Upper lobe of left lung (tissue), 4 donors: Measurements from ENCODE around the gene L3MBTL3.

Source experiments
- CTCF ChIP-seq, 6 experiments: fragments of 450-650 bp in 4 of 6; fragments of 200-600 bp in 2 of 6; sonication (generic) in 2 of 6; IDR thresholded peaks; one replicate each; pipeline ENCODE4 v1.5.1; 2016 to 2019; ENCODE audit warnings: antibody characterized with exemption in 6 of 6
- POLR2AphosphoS5 ChIP-seq, 2 donors: sonication (generic); formaldehyde crosslinking; IDR thresholded peaks; one replicate each; pipeline ENCODE4 v1.5.1; 2017; ENCODE audit warnings: antibody characterized with exemption in 2 of 2

- TF ChIP-seq POLR2AphosphoS5 (IDR thresholded peaks at IDR 0.05), result no peak
- no peak for TF ChIP-seq CTCF (IDR thresholded peaks at IDR 0.05)
These were observed 100.8 kb downstream of the L3MBTL3 start for GRCh38 chr6:130119211-130119610.
